SHP77 treated with DMSO at 0.1 percent for 48 hours (cell line): ENCODE measurements around the gene RIN1.
"Not testable (repeated sequence)": the region's sequence is repeated elsewhere in the genome, so short reads cannot be mapped to it uniquely, and the experiment has no call there.

ENCODE experiments used
- DNase-seq: peaks from one replicate; lab custom pipeline; 2025; lab: John Stamatoyannopoulos, UW

Gene RIN1

GRCh38 chr11:66336234-66337102, at the start of gene RIN1:
Gene RIN1 (minus strand): TSS chr11:66336434. CDS start chr11:66336402, 32 bp downstream.
- peak; percentile 92 for DNase-seq

GRCh38 chr11:66384316-66384715, 48.1 kb upstream of the RIN1 start:
- not testable (repeated sequence) for DNase-seq

GRCh38 chr11:66380264-66380663, 44.0 kb upstream of the RIN1 start:
- DNase-seq, result not testable (repeated sequence)

- not testable (repeated sequence) for DNase-seq
Measured at GRCh38 chr11:66373690-66374287, 37.6 kb upstream of the RIN1 start.

- DNase-seq, result no peak
Measured at GRCh38 chr11:66373265-66373664, 37.0 kb upstream of the RIN1 start.

- peak; percentile 81 for DNase-seq
Measured at GRCh38 chr11:66371627-66372415, 35.6 kb upstream of the RIN1 start, which contains the start of gene SLC29A2. Gene SLC29A2 (minus strand): TSS chr11:66371760. CDS start chr11:66371591, 169 bp downstream.

GRCh38 chr11:66369073-66369894, 33.0 kb upstream of the RIN1 start:
- no peak for DNase-seq

GRCh38 chr11:66368484-66368883, 32.2 kb upstream of the RIN1 start:
- DNase-seq, result no peak

- DNase-seq, result no peak
Measured at GRCh38 chr11:66367561-66368312, 31.5 kb upstream of the RIN1 start.

- DNase-seq, result no peak
Measured at GRCh38 chr11:66366844-66367477, 30.7 kb upstream of the RIN1 start.

- DNase-seq, result no peak
Measured at GRCh38 chr11:66365711-66366619, 29.7 kb upstream of the RIN1 start.

- no peak for DNase-seq
Measured at GRCh38 chr11:66365166-66365565, 28.9 kb upstream of the RIN1 start.

- no peak for DNase-seq
Measured at GRCh38 chr11:66363805-66364535, 27.7 kb upstream of the RIN1 start.

GRCh38 chr11:66363187-66363601, 27.0 kb upstream of the RIN1 start:
- no peak for DNase-seq

GRCh38 chr11:66362481-66363147, 26.4 kb upstream of the RIN1 start:
- DNase-seq, result no peak

GRCh38 chr11:66361502-66361941, 25.3 kb upstream of the RIN1 start:
- no peak for DNase-seq

GRCh38 chr11:66360406-66361073, 24.3 kb upstream of the RIN1 start:
- no peak for DNase-seq
